GM19463 (cell line): ENCODE results near the gene CEP164.
A peak's percentile ranks its signal among the peaks of the same experiment; 100 is the strongest.
"Not testable (repeated sequence)": the region's sequence is repeated elsewhere in the genome, so short reads cannot be mapped to it uniquely, and the experiment has no call there.

Source experiments
- ATAC-seq: cut with Tn5 transposase; IDR thresholded peaks from one replicate; pipeline ENCODE4 v1.9.1; 2021; ENCODE audit warnings: mild to moderate bottlenecking, moderate library complexity; ENCODE audit not compliant: unreplicated experiment

Gene CEP164

DNA sequence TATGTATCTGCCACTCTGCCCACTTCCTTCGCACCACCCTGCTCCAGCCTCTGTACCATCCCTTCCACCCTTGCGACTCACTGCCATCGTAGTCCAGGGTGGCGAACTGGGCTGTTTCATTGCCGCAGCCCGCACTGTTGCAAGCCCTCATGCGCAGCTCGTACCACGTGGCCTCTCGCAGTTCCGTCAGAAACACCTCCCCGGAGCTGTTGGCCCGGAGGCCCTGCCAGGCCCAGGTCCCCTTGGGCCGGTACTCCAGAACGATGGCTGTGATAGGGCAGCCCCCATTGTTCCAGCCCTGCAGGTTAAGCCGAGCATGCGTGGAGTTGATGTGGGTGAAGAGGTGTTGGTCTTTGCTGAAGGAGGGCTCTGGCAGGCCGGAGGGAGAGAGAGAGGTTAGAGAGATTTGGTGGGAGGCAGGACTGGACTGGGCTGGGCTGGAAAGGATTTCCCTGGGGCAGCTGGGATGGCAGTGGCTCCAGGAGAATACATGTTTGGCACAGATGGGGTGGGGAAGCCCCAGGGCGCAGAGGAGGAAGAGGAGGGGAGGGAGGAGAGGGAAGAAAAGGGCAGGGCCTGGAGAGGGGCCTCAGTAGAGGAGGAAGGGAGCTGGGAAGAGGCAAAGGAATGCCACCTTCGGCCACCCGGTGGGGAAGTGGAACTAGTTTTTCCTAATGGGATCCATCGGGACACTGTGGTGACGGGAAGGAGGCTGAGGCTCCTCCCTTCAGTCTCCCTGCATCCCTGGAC lies 109.6 kb downstream of the CEP164 start:
- ATAC-seq, result no peak

GRCh38 chr11:117437791-117438130 lies 110.1 kb downstream of the CEP164 start:
- ATAC-seq, result no peak

DNA sequence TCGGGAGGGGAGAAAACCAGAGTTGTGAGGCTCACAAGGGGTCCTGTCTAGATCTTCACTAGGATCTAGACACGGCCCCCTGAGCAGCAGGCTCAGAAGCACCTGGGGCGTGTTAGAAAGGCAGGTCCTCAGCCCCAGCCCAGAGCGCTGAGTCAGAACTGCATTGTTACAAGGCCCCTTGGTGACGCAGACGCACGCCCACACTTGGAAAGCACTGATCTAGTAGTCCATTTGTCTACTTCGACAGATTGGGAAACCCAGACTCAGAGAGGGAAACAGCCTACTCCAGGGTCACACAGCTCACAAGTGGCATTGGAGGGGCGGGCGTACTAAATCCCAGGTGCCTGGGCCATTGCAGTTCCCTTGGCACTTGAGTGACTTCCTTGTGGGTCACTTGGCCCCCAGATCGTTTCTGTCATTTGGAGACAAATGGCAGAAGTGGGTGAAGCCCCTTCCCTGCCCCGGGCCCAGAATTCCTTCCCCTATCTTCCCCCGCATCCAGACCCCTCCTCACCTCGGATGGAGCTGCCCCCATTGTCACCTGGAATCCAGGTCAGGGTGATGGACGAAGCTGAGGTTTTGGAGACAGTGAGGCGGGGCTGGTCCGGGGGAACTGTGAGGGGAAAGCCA lies 110.8 kb downstream of the CEP164 start:
- ATAC-seq, result no peak

- no peak for ATAC-seq
Observed at GRCh38 chr11:117439256-117439655, 111.6 kb downstream of the CEP164 start.

DNA sequence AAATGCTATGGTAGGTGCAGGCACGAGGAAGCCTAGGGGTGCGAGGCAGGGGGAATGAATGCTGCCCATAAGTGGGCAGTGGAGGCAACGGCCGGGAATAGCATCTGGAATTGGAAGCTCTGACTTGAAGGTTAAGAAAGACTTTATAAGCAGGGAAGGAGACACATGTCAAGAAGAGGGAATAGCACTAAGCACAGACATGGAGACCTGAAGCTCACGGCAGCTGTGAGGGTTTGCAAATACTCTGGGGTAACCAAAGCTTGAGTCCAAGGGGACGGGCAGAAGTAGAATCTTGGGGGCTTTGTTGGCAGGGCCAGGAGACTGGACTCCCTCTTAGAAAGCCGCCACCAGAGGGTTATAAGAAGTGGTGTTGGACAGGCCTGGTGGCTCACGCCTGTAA lies 112.6 kb downstream of the CEP164 start:
- no peak for ATAC-seq

- no peak for ATAC-seq
Observed at GRCh38 chr11:117441146-117441975, 113.7 kb downstream of the CEP164 start.

DNA sequence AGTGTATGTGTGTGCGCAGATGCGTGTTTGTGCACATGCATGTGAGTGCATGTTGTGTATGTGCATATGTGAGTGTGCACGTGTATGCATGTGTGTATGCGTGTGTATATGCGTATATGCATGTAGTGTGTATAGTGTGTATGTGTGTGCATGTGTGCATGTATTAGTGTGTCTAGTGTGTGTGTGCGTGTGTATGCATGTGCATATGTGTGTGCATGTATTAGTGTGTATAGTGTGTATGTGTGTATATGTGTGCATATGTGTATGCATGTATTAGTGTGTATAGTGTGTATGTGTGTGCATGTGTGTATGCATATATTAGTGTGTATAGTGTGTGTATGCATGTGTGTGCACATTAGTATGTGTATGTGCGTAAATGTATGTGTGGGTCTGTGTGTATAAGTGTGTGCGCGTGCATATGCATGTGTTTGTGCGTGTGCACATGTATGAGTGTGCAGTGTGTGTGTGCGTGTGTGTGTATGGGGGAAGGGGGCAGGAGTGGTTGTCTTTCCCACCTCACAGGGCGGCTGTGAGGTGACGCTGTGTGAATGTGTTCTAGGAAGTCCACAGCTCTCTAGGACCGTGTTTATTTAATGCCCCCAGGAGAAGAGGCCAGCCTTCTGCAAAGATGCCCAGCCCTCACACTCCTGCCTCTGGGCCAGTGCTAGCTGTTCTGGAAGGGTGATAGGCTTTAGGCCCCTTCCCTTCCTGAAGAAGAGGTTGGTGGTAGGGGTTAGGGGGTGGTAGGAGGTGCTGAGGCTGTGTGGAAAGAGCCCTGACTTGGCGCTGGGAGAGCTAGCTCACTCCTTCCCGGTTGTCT lies 114.6 kb downstream of the CEP164 start:
- no peak for ATAC-seq

- no peak for ATAC-seq
Observed at GRCh38 chr11:117442869-117443239, 115.2 kb downstream of the CEP164 start.

GRCh38 chr11:117443266-117444186 lies 115.9 kb downstream of the CEP164 start:
- ATAC-seq, result no peak

- ATAC-seq, result no peak
Observed at GRCh38 chr11:117444256-117444655, 116.6 kb downstream of the CEP164 start.

GRCh38 chr11:117444711-117445658 lies 117.3 kb downstream of the CEP164 start:
- no peak for ATAC-seq

GRCh38 chr11:117449111-117449693 lies 121.5 kb downstream of the CEP164 start:
- ATAC-seq, result no peak

- ATAC-seq, result no peak
Observed at GRCh38 chr11:117453886-117454563, 126.4 kb downstream of the CEP164 start.

- no peak for ATAC-seq
Observed at GRCh38 chr11:117454564-117454917, 126.9 kb downstream of the CEP164 start.

DNA sequence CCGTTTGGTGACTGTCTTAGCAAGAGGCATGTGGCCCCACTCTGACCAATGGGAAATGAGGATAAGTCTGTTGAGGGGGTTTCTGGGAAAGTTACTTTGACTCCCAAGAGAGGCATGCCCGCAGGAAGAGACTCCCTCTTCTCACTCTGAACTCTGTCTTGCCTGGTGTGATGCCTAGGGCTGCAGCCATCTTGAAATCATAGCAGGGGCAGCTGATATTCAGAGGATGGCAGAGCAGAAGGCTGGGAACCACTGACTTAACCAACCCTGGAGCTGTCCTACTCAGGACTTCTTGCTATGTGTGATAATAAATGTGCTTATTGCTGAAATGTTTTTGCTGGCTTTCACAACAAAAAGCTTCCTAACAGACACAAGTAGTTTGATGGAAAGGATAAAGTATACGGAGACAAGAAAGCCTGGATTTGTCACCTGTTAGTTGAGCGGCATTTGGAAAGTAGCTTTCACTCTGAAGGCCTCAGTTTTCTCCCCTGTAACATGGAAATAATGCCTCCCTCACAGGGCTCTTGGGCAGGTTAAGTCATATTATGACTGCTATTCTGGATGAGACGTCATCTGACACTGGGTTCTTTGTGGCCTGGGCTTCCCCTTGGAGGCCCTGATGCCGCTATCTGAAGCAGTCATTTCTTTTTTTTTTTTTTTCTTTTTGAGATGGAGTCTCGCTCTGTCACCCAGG lies 128.5 kb downstream of the CEP164 start:
- ATAC-seq, result peak; percentile 69

DNA sequence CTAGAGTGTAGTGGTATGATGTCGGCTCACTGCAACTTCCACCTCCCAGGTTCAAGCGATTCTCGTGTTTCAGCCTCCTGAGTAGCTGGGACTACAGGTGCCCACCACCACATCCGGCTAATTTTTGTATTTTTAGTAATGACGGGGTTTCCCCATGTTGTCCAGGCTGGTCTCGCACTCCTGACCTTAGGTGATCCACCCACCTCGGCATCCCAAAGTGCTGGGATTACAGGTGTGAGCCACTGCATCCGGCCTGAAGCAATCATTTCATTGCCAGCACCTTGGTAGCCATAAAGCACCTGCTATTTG lies 129.0 kb downstream of the CEP164 start:
- not testable (repeated sequence) for ATAC-seq

GRCh38 chr11:117457031-117457785 lies 129.6 kb downstream of the CEP164 start:
- ATAC-seq, result no peak
